ENCODE measurements around the gene DISP3.

DISP3 gene

DNA sequence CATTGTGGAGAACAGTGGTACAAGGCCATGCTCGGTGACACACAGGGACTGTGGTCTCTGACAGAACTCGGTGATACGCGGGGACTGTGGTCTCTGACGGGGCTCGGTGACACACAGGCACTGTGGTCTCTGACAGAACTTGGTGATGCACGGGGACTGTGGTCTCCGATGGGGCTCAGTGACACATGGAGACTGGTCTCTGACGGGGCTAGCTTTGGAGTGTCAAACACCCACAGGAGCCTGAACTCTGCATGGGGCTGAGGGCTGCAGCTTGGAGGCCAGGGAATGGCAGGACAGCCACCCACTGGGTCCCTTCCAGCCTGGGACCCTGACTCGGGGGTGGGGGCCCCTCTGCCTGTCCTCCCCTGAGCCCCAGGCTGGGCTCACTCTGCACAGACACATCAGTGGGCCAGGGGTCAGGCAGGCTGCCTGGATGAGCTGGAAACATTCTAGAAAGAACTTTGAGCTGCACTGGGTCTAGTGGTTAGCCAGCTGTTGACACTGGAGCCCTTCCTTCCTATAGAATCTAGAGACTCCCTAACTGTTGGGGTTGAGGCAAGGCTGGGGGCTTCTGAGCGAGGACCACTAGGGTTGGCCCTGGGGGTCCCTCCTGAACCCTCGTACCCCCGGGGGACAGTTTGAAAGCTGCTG, 49.8 kb downstream of the DISP3 start:
- DNase-seq (ENCODE audit: low read depth in 2 of 2): peak in 1 of 2 donors; percentile 24

GRCh38 chr1:11529330-11529729, 50.4 kb downstream of the DISP3 start:
- no peak for DNase-seq (ENCODE audit: low read depth in 2 of 2)

- no peak for DNase-seq (ENCODE audit: low read depth in 2 of 2)
Observed at GRCh38 chr1:11529763-11530730, 51.1 kb downstream of the DISP3 start.

- no peak for DNase-seq (ENCODE audit: low read depth in 2 of 2)
Observed at GRCh38 chr1:11530731-11531311, 51.9 kb downstream of the DISP3 start.

DNA sequence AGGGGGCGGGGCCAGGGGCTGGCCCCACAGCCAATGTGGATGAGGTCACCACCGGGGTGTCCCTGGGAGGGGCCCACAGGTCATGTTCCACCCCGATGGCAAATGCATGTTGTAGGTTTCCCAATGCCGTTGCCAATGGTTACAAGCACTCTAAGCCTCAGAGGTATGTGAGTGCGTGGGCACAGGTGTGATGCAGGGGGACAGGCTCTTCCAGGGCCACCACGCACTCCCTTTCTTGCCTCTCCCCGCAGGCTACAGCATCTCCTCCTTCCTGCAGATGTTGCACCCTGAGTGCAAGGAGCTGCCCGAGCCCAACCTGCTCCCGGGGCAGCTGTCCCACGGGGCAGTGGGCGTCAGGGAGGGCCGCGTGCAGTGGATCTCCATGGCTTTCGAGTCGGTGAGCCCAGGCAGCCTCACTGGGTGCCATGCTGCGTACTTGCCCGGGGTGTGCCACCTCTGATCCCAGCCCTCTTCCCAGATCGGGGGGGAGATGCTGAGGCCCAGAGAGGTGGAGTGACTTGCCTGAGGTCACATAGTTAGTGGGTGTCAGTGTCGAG, 52.4 kb downstream of the DISP3 start:
- DNase-seq (ENCODE audit: low read depth in 2 of 2): no peak

GRCh38 chr1:11531943-11532342, 53.0 kb downstream of the DISP3 start:
- no peak for DNase-seq (ENCODE audit: low read depth in 2 of 2)

- no peak for DNase-seq (ENCODE audit: low read depth in 2 of 2)
Observed at GRCh38 chr1:11533790-11534787, 55.1 kb downstream of the DISP3 start.

GRCh38 chr1:11534846-11535245, 55.9 kb downstream of the DISP3 start:
- no peak for DNase-seq (ENCODE audit: low read depth in 2 of 2)

- DNase-seq (ENCODE audit: low read depth in 2 of 2): no peak
Observed at GRCh38 chr1:11535316-11535715, 56.4 kb downstream of the DISP3 start.

DNA sequence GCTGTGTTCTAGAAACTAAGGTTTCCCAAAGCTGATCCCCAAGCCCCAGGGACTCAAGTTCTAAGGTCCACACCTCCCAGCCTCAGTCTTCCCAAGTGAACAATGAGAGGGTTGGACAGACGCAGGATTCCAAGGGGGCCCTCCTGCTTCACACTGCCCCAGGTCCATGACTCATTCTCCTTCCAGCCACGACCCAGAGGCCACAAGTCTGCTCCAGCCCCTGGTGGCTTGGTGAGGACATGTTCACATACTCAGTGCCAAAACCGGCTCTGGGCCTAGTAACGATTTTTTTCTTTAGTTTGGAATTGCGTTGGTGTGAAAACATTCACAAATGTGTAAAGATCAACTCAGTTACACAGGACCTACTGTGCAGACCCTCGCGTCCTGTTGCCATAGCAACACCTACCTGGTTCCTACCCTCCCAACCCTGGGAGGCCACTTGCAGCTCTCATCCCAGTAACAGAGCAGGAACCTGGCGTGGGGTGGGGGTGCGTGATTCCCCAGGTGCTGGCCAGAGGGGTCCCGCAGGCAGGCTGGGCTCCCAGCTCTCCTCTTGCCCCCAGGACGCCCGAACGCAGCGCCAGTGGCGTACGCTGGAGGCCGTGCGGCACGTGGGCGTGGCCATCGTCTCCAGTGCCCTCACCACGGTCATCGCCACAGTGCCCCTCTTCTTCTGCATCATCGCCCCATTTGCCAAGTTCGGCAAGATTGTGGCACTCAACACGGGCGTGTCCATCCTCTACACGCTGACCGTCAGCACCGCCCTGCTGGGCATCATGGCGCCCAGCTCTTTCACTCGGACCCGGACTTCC, 57.0 kb downstream of the DISP3 start:
- no peak for DNase-seq (ENCODE audit: low read depth in 2 of 2)

- no peak for DNase-seq (ENCODE audit: low read depth in 2 of 2)
Observed at GRCh38 chr1:11536573-11537379, 57.8 kb downstream of the DISP3 start.

GRCh38 chr1:11537380-11537764, 58.4 kb downstream of the DISP3 start:
- DNase-seq (ENCODE audit: low read depth in 2 of 2): no peak

- DNase-seq (ENCODE audit: low read depth in 2 of 2): no peak
Observed at GRCh38 chr1:11537854-11538591, 59.1 kb downstream of the DISP3 start.

- no peak for DNase-seq (ENCODE audit: low read depth in 2 of 2)
Observed at GRCh38 chr1:11538886-11539285, 59.9 kb downstream of the DISP3 start.

DNA sequence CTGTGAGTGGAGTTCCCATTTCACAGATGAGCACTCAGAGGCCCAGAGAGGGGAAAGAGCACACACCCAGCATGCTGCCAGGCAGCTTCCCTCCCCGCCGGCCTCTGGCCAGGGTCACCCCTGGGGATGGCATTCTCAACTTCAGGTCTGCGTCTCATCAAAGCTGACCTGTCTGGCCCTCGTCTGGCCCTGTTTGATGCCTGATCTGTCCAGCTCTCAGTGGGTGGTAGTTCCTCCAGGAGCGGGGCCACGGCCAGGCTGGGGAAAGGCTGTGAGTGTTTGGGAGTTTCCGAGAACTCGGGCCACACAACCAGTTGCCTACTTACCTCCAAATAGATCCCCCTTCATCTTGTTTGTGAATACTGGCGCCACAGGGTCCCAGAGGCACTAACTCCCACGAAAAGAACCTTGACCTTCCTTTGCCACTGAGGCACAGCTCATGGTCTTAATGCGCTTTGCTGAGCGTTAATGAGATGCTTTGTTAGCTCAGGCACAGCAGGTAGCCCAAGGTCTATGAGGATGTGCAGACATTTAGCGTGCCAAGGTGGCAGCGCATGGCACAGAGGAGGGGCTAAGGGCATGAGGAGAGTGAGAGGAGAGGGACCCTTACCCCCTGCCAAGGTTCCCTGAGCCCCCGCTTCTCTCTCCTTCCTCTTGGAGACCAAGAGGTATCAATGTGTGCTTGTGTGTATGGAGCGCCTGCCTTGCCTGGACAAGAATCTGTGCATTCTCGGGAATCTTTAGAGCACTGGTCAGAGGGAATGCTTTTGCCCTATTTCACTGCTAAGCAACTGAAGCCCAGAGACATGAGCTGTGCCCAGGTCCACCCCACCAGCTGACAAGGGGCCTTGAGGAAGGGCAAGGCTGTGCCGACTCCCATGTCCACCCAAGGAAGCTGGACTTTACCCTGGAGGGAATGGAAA, 61.2 kb downstream of the DISP3 start:
- no peak for DNase-seq (ENCODE audit: low read depth in 2 of 2)

- no peak for DNase-seq (ENCODE audit: low read depth in 2 of 2)
Observed at GRCh38 chr1:11540773-11541160, 61.8 kb downstream of the DISP3 start.

GRCh38 chr1:11541236-11541635, 62.3 kb downstream of the DISP3 start:
- DNase-seq (ENCODE audit: low read depth in 2 of 2): no peak

GRCh38 chr1:11541956-11542355, 63.0 kb downstream of the DISP3 start:
- no peak for DNase-seq (ENCODE audit: low read depth in 2 of 2)

All from stimulated activated CD8-positive, alpha-beta memory T cell treated with anti-CD3 and anti-CD28 coated beads, Interleukin-2, amount 100 ng/mL, for 48 hours (primary cell).